Prostate gland (tissue), 2 donors: ENCODE results near the gene DCUN1D2. TPM values are rescaled to one million over a fixed set of nuclear protein-coding genes. Genes with fewer than 3 reads are reported as not detected.

Experiments used
- DNase-seq: peaks from one replicate; pipeline ENCODE4 v3.0.0-alpha.2; 2019; ENCODE audit warnings: low spot score
- H3K27ac ChIP-seq, 2 donors: fragments of 200-600 bp; sonication (generic); 2 replicates each; pipeline ENCODE4 v1.5.1; 2017 to 2019
- H3K27me3 ChIP-seq: fragments of 200-600 bp; sonication (generic); replicated peaks from 2 replicates; pipeline ENCODE4 v1.5.1; 2019; ENCODE audit not compliant: insufficient read depth
- H3K36me3 ChIP-seq, 2 donors: fragments of 200-600 bp; sonication (generic); 1 replicate in 1 of 2; 2 replicates in 1 of 2; pipeline versions ENCODE4 v1.5.1 to v1.8.1; 2017 to 2019
- H3K4me1 ChIP-seq: fragments of 200-600 bp; sonication (generic); replicated peaks from 2 replicates; pipeline ENCODE4 v1.5.1; 2019
- H3K4me3 ChIP-seq, 2 donors: fragments of 200-600 bp; sonication (generic); 2 replicates each; pipeline ENCODE4 v1.5.1; 2017 to 2019
- H3K9me3 ChIP-seq: fragments of 200-600 bp; sonication (generic); 2 replicates; pipeline ENCODE4 v1.5.1; 2017
- POLR2A ChIP-seq: fragments of 450-650 bp; IDR thresholded peaks from one replicate; pipeline ENCODE4 v1.6.1; 2016; ENCODE audit warnings: antibody characterized with exemption, mild to moderate bottlenecking
- POLR2AphosphoS5 ChIP-seq: sonication (generic); formaldehyde crosslinking; IDR thresholded peaks from one replicate; pipeline ENCODE4 v1.6.1; 2017; ENCODE audit warnings: antibody characterized with exemption
- WGBS: methylation state at CpG from one replicate; pipeline ENCODE4 v1.1.5; 2018; 5-methylcytosine and 5-hydroxymethylcytosine counted together
- intact Hi-C: fragments of 100-400 bp; cut with DNase I; formaldehyde crosslinking; loops from one replicate; pipeline ENCODE4 v1.14.2; 2022
- total RNA-seq, 2 donors: library from RNA; depleted of rRNA; stranded (reverse); fragments of >200 nt; gene quantifications; one replicate each; pipeline ENCODE4 v1.1.0, GENCODE V29; 2016
- TF ChIP-seq, protein P1 (sequence below), 4 experiments: fragments of 200-600 bp in 2 of 4; fragments of 450-650 bp in 2 of 4; sonication (generic) in 2 of 4; IDR thresholded peaks; 1 replicate in 3 of 4; 2 replicates in 1 of 4; pipeline ENCODE4 v1.5.1; 2016 to 2019; ENCODE audit warnings: antibody characterized with exemption in 4 of 4, mild to moderate bottlenecking in 2 of 4, moderate library complexity in 2 of 4

The DCUN1D2 gene
- total RNA-seq, 2 donors from 2014 or later: 11.0 to 48.0 TPM

DNA sequence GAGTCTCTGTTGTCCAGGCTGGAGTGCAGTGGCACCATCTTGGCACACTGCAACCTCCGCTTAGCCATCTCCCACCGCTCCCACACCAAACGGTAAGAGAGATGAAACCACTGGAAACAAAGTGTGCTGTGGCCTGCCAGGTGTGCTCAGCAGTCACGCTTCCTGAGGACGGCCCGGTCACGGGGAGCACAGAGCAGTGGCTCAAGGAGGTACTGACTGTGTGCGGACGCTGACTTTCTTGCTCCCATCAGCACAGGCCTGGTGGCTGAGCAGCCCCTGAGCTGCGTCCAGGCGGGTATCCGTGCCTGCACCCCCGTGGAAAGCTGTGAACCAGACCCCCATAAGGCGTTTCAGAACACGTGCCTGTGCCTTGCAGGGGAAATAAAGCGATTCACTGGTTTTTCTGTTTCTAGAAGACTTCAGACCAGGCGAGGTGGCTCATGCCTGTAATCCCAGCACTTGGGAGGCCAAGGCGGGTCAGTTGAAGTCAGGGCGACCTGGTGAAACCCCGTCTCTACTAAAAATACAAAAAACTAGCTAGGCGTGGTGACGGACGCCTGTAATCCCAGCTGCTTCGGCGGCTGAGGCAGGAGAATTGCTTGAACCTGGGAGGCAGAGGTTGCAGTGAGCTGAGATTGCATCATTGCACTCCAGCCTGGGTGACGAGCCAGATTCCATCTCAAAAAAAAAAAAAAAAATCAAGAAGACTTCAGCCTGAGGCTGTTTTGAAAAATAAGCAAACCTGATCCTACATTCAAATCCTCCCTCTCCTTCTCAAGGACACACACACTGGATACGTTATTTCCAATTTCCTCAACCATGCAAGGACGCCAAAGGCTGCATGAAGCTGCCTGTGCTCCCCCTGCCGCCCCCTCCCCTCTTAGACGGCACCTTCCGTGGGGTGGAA, 62.7 kb downstream of the DCUN1D2 start:
- 87% methylated on average over 31 of the region's 31 CpGs for WGBS

DNA sequence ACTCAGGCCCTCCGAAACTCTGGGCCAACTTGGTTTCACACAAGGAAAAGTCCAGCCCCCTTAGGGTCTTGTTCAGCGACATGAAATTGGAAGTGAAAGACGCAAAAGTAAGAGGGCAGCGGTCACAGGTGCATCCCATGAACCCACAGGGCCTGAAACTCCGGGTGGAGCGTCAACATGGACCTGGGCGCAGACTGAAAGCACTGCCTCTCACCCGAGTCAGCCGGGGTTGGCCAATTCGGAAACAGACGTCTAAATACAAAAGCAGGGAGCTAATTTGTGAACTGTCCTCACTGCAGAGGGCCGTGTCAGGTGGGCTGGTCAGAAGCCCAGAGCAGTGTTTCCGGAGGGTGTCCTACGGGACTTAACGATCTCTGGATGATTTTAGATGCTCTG, 63.9 kb downstream of the DCUN1D2 start:
- no peaks in the 10 kb centered on the region for H3K36me3 ChIP-seq
- no peaks in the 10 kb centered on the region for H3K9me3 ChIP-seq
- no peaks in the 10 kb centered on the region for H3K27me3 ChIP-seq
- no peak overlapping the region for H3K27ac ChIP-seq
- no peak for DNase-seq
- WGBS: 91% methylated on average over 15 of the region's 15 CpGs
- TF ChIP-seq, protein P1, sequence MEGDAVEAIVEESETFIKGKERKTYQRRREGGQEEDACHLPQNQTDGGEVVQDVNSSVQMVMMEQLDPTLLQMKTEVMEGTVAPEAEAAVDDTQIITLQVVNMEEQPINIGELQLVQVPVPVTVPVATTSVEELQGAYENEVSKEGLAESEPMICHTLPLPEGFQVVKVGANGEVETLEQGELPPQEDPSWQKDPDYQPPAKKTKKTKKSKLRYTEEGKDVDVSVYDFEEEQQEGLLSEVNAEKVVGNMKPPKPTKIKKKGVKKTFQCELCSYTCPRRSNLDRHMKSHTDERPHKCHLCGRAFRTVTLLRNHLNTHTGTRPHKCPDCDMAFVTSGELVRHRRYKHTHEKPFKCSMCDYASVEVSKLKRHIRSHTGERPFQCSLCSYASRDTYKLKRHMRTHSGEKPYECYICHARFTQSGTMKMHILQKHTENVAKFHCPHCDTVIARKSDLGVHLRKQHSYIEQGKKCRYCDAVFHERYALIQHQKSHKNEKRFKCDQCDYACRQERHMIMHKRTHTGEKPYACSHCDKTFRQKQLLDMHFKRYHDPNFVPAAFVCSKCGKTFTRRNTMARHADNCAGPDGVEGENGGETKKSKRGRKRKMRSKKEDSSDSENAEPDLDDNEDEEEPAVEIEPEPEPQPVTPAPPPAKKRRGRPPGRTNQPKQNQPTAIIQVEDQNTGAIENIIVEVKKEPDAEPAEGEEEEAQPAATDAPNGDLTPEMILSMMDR (IDR thresholded peaks at IDR 0.05): no peak
- TF ChIP-seq POLR2A (no peak), POLR2AphosphoS5 (no peak)
- intact Hi-C loops: no loop called here
- no peak overlapping the region for H3K4me3 ChIP-seq
- H3K4me1 ChIP-seq: no peaks in the 10 kb centered on the region

More for the DNA sequence above, 62.7 kb downstream of the DCUN1D2 start:
- TF ChIP-seq POLR2A (no peak), POLR2AphosphoS5 (no peak)
- TF ChIP-seq, protein P1 (IDR thresholded peaks at IDR 0.05): no peak
- intact Hi-C loops: no loop called here
- no peak for DNase-seq
- no peaks in the 10 kb centered on the region for H3K9me3 ChIP-seq
- H3K36me3 ChIP-seq: no peaks in the 10 kb centered on the region
- H3K4me3 ChIP-seq: no peak overlapping the region
- H3K27ac ChIP-seq: no peak overlapping the region
- no peaks in the 10 kb centered on the region for H3K4me1 ChIP-seq
- H3K27me3 ChIP-seq: no peaks in the 10 kb centered on the region

DNA sequence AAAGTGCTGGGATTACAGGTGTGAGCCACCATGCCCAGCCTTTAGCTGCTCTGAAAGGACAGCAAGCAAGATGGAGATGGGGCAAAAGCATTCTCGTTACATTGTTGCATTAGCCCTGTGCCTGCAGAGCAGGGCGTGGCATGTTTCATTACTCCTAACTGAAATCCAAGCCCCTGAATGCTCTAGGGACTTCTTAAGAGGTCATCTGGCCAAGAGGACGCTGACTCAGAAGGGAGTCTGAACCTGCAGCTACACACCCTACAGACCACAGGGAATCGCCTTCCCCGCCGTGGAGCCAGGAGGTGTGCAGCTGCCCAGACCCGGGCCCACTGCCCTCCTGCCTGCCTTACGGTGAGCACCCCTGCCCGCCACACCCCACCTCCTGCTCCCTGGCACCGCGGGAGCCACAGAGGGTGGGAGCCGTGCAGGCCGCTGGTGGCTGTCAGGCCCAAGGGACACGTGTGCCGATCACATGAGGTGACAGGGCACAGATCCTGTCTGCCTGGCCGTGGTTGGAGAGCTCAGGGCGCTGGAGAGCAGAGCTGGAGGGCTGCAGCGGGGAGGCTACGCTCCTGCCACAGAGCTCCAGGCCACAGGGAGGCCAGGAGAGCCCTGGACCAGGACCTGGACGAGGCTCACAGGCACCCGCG, 64.4 kb downstream of the DCUN1D2 start:
- DNase-seq: no peak
- intact Hi-C loops: no loop called here
- H3K4me3 ChIP-seq: no peak overlapping the region
- no peak overlapping the region for H3K27ac ChIP-seq
- 94% methylated on average over 9 of the region's 22 CpGs for WGBS
- H3K4me1 ChIP-seq: no peaks in the 10 kb centered on the region
- no peaks in the 10 kb centered on the region for H3K27me3 ChIP-seq
- H3K9me3 ChIP-seq: no peaks in the 10 kb centered on the region
- TF ChIP-seq POLR2A: no peak
- TF ChIP-seq, protein P1 (IDR thresholded peaks at IDR 0.05): no peak
- no peak for TF ChIP-seq POLR2AphosphoS5
- no peaks in the 10 kb centered on the region for H3K36me3 ChIP-seq

DNA sequence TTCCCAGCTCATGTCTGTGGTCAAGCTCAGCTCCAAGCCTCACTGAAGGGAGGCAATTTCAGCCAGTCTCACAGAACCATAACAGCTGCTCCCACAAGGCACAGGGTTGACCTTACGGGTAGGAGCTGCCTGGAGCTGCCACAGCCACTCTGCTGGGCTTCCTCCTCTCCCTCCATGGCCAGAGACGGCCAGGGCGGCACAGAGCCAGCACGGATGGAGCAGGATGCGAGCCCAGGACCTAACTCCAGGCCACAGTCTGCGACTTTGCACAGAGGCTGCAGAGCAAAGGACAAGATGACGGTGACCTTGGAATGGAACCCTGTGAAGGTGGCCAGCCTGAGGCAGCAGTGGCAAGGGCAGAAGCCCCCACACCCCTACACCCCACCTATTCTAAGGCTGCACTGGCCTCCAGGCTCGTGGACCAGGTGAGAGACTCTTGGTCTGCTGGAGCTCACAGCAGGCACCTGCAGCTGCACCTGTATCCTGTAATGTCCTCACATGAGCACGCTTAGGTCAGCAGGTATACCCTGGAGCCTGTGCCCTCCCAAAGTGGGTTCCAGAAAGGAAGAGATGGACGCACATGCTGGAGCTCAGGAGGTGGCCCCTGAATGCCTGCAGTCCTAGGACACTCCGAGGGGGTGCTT, 66.9 kb downstream of the DCUN1D2 start:
- H3K9me3 ChIP-seq: no peaks in the 10 kb centered on the region
- no peaks in the 10 kb centered on the region for H3K4me1 ChIP-seq
- intact Hi-C loops: no loop called here
- DNase-seq: no peak
- H3K4me3 ChIP-seq: no peak overlapping the region
- TF ChIP-seq, protein P1 (IDR thresholded peaks at IDR 0.05): no peak
- TF ChIP-seq POLR2AphosphoS5 (no peak), POLR2A (no peak)
- no peak overlapping the region for H3K27ac ChIP-seq
- 92% methylated on average over 11 of the region's 11 CpGs for WGBS
- no peaks in the 10 kb centered on the region for H3K36me3 ChIP-seq
- H3K27me3 ChIP-seq: peaks cover under 1% of the 10 kb centered on the region
